GM23338 (cell line): ENCODE results near the gene SELENOF. TPM values are rescaled to one million over a fixed set of nuclear protein-coding genes. Genes with fewer than 3 reads are reported as not detected.

Experiments
- ATAC-seq: fragments of 200-7000 bp; cut with Tn5 transposase; 3 replicates; pipeline ENCODE4 v1.9.1; 2020
- DNase-seq: peaks from one replicate; pipeline ENCODE4 v3.0.0-alpha.2; 2015; ENCODE audit warnings: low spot score
- H2AFZ ChIP-seq: fragments of 200-600 bp; sonication (generic); 2 replicates; pipeline ENCODE4 v1.8.0; 2016; ENCODE audit warnings: antibody characterized with exemption, mild to moderate bottlenecking, moderate library complexity
- H3F3A ChIP-seq: fragments of 200-600 bp; sonication (generic); replicated peaks from 2 replicates; pipeline ENCODE4 v1.8.0; 2017; ENCODE audit warnings: antibody characterized with exemption, mixed run types, low read depth
- H3K27ac ChIP-seq: fragments of 200-600 bp; sonication (generic); 2 replicates; pipeline ENCODE4 v1.6.1; 2016; ENCODE audit warnings: low read depth
- H3K27me3 ChIP-seq: fragments of 200-600 bp; sonication (generic); 2 replicates; pipeline ENCODE4 v1.8.0; 2016; ENCODE audit warnings: mild to moderate bottlenecking, mixed run types, moderate library complexity; ENCODE audit not compliant: insufficient read depth
- H3K36me3 ChIP-seq: fragments of 200-600 bp; sonication (generic); 2 replicates; pipeline ENCODE4 v1.8.0; 2016; ENCODE audit warnings: mild to moderate bottlenecking; ENCODE audit not compliant: insufficient read depth
- H3K4me1 ChIP-seq: fragments of 200-600 bp; sonication (generic); 2 replicates; pipeline ENCODE4 v1.8.0; 2016; ENCODE audit warnings: mild to moderate bottlenecking, moderate library complexity; ENCODE audit not compliant: insufficient read depth
- H3K4me2 ChIP-seq: fragments of 200-600 bp; sonication (generic); 2 replicates; pipeline ENCODE4 v1.7.1; 2017; ENCODE audit warnings: mixed run types
- H3K4me3 ChIP-seq: fragments of 200-600 bp; sonication (generic); 2 replicates; pipeline ENCODE4 v1.6.1; 2016; ENCODE audit warnings: mixed run types
- H3K79me2 ChIP-seq: fragments of 200-600 bp; sonication (generic); replicated peaks from 2 replicates; pipeline ENCODE4 v1.8.0; 2017; ENCODE audit warnings: mild to moderate bottlenecking; ENCODE audit not compliant: insufficient read depth
- H3K9me2 ChIP-seq: fragments of 200-600 bp; sonication (generic); 2 replicates; pipeline ENCODE4 v1.8.0; 2017; ENCODE audit not compliant: insufficient read depth
- H4K20me1 ChIP-seq: fragments of 200-600 bp; sonication (generic); replicated peaks from 2 replicates; pipeline ENCODE4 v1.8.0; 2017; ENCODE audit warnings: mild to moderate bottlenecking; ENCODE audit not compliant: insufficient read depth
- H3K27ac Mint-ChIP-seq: 2 replicates; pipeline ENCODE4 v1.8.0; 2020; ENCODE audit warnings: inconsistent platforms, mild to moderate bottlenecking, moderate library complexity, mixed read lengths
- H3K27me3 Mint-ChIP-seq: 3 replicates; pipeline ENCODE4 v1.8.0; 2022; ENCODE audit warnings: low read depth, mild to moderate bottlenecking, moderate library complexity, mixed read lengths, inconsistent platforms; ENCODE audit not compliant: insufficient read depth, poor library complexity
- H3K36me3 Mint-ChIP-seq: 3 replicates; pipeline ENCODE4 v1.8.0; 2021; ENCODE audit warnings: low read depth, mild to moderate bottlenecking, inconsistent platforms, moderate library complexity, mixed read lengths
- H3K4me1 Mint-ChIP-seq: 3 replicates; pipeline ENCODE4 v1.8.0; 2020; ENCODE audit warnings: mild to moderate bottlenecking, inconsistent platforms, mixed read lengths
- H3K4me3 Mint-ChIP-seq: 3 replicates; pipeline ENCODE4 v1.8.0; 2021; ENCODE audit warnings: moderate library complexity, mild to moderate bottlenecking, inconsistent platforms, mixed read lengths
- H3K9me3 Mint-ChIP-seq: 3 replicates; pipeline ENCODE4 v1.8.0; 2020; ENCODE audit warnings: moderate library complexity, mild to moderate bottlenecking, inconsistent platforms, mixed read lengths
- CREB1 ChIP-seq: fragments of 250-450 bp; sonication (Bioruptor Pico); IDR thresholded peaks from 2 replicates; pipeline ENCODE4 v1.5.0; 2020; ENCODE audit warnings: low read depth, mild to moderate bottlenecking, moderate library complexity
- CTCF ChIP-seq, 2 experiments: fragments of 200-600 bp in 1 of 2; sonication (generic) in 1 of 2; conservative IDR thresholded peaks; 2 replicates each; pipeline versions ENCODE4 v1.5.1 to v1.6.1; 2016 to 2017; ENCODE audit warnings: antibody characterized with exemption in 2 of 2, low read depth in 2 of 2, mild to moderate bottlenecking in 2 of 2, moderate library complexity in 1 of 2
- ETS1 ChIP-seq: IDR thresholded peaks from 2 replicates; pipeline ENCODE4 v1.6.1; 2016; ENCODE audit warnings: antibody characterized with exemption
- EZH2phosphoT487 ChIP-seq: fragments of 200-600 bp; sonication (generic); IDR thresholded peaks from one replicate; pipeline ENCODE4 v1.8.1; 2018; ENCODE audit warnings: antibody characterized with exemption; ENCODE audit not compliant: unreplicated experiment
- NANOG ChIP-seq: IDR thresholded peaks from 2 replicates; pipeline ENCODE4 v1.6.1; 2016; ENCODE audit warnings: antibody characterized with exemption, borderline replicate concordance
- REST ChIP-seq: IDR thresholded peaks from one replicate; pipeline ENCODE4 v1.6.1; 2018; ENCODE audit warnings: antibody characterized with exemption; ENCODE audit not compliant: unreplicated experiment
- STAT1 ChIP-seq: IDR thresholded peaks from one replicate; pipeline ENCODE4 v1.6.1; 2016; ENCODE audit warnings: antibody characterized with exemption; ENCODE audit not compliant: unreplicated experiment
- ZNF114 ChIP-seq: fragments of 250-450 bp; sonication (Bioruptor Pico); IDR thresholded peaks from 2 replicates; pipeline ENCODE4 v1.5.0; 2020; ENCODE audit warnings: mild to moderate bottlenecking, moderate library complexity
- ZNF331 ChIP-seq: fragments of 250-450 bp; sonication (Bioruptor Pico); IDR thresholded peaks from 2 replicates; pipeline ENCODE4 v1.5.0; 2020; ENCODE audit warnings: low read depth, mild to moderate bottlenecking, moderate library complexity
- polyA plus RNA-seq: library from polyadenylated mRNA; unstranded; fragments of >200 nt; fragmentation: Nextera tagmentation; extraction: Ambion mirVana; gene quantifications from 2 replicates; pipeline ENCODE4 v1.2.1, GENCODE V29; 2016
- total RNA-seq: library from RNA; depleted of rRNA; stranded (reverse); fragments of >200 nt; shearing (Covaris generic); gene quantifications from 2 replicates; pipeline ENCODE4 v1.2.3, GENCODE V29; 2014

Gene SELENOF
- total and polyA plus RNA-seq, 2 experiments from 2014 or later = 113 to 142 TPM

GRCh38 chr1:86860020-86860419 lies 53.9 kb downstream of the SELENOF start (continued):
- TF ChIP-seq ETS1 = no peak
- TF ChIP-seq NANOG = no peak
- no peak for TF ChIP-seq REST
- no peak for TF ChIP-seq EZH2phosphoT487
- no peak for TF ChIP-seq CREB1
- TF ChIP-seq ZNF114 (CRISPR knock-in tag) = no peak
- no peak for TF ChIP-seq ZNF331 (CRISPR knock-in tag)
- TF ChIP-seq STAT1 = no peak

- Mint-ChIP-seq H3K27me3 (peaks cover 4% of the 10 kb centered on the region), H3K36me3 (no peaks in the 10 kb centered on the region), H3K4me1 (peaks cover 2% of the 10 kb centered on the region; the same call in 2 of the 3 replicates), H3K9me3 (no peaks in the 10 kb centered on the region), H3K4me3 (no peak overlapping the region), H3K27ac (no peak overlapping the region)
- Histone ChIP-seq H3K4me1 (no peaks in the 10 kb centered on the region), H4K20me1 (no peaks in the 10 kb centered on the region), H3K27ac (no peak overlapping the region), H3K4me3 (no peak overlapping the region), H2AFZ (no peak overlapping the region), H3K4me2 (no peak overlapping the region), H3K36me3 (no peaks in the 10 kb centered on the region; the same call in 1 of the 2 replicates), H3F3A (no peaks in the 10 kb centered on the region; the same call in 1 of the 2 replicates), H3K27me3 (no peaks in the 10 kb centered on the region), H3K79me2 (no peaks in the 10 kb centered on the region), H3K9me2 (no peaks in the 10 kb centered on the region)
- ATAC-seq = no peak
- TF ChIP-seq CTCF (conservative IDR thresholded peaks at IDR 0.05; ENCODE audit: low read depth in 2 of 2) = no peak
- DNase-seq = no peak
Observed at GRCh38 chr1:86858524-86859261, 55.2 kb downstream of the SELENOF start.
